Dermis blood vessel endothelial cell (primary cell): Measurements from ENCODE around the gene LGR4. TPM values are rescaled to one million over a fixed set of nuclear protein-coding genes. Genes with fewer than 3 reads are reported as not detected.

ENCODE experiments used
- DNase-seq: peaks from one replicate; pipeline ENCODE4 v3.0.0; 2010
- total RNA-seq: library from RNA; depleted of rRNA; stranded (reverse); fragments of >200 nt; gene quantifications from 2 replicates; pipeline ENCODE4 v1.2.3, GENCODE V29; 2014

Gene LGR4
- total RNA-seq, 1 donor from 2014 or later, result 1.9 TPM

DNA sequence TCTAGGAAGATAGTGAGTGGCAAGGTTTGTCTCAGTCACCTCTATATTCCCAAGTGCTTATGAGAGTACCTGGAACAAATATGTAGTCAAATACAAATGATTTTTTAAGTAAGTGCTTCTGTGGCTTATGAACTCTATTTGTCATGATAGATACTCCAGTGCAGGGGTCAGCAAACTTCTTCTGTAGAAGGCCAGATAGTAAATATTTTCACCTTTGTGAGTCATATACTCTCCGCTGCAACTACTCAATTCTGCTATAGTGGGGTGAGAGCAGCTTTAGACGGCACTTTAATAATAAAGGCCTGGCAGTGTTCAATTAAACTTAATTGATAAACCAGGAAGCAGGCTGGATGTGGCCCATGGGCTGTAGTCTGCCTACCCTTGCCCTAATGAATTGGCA is 97.2 kb downstream of the LGR4 start:
- DNase-seq, result no peak

DNA sequence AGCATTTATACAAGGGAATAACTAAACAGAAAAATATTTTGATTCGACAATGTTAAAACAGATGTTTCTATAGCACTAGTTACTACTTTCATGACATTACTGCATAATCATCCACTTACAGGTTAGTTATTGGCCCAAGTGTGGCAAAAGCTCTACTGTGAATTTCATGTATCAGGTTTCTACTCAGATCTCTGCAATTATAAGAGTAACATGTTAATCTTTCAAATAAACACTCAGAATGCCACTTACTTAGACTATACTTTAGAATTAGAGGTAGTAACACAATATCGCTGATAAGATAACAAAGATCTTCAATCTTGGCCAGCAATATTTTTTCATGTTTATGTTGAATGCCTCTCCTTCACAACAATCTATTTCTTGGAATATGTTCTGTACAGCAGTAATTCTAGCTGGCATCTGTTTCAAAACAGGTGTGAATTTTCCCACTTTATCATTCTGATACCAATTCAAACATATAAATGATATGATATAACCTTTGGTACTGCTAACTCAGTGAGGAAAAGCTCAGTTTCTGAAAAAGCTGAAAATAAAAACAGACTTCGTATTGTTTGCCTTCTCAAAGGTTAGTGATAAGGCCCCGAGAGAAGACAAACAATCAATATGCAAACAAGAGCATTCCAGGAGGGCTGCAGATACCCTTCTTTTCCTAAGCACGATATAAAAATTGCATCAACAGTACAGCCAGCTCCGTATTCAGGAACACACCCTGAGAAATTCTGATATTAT is 98.6 kb downstream of the LGR4 start:
- DNase-seq, result no peak

DNA sequence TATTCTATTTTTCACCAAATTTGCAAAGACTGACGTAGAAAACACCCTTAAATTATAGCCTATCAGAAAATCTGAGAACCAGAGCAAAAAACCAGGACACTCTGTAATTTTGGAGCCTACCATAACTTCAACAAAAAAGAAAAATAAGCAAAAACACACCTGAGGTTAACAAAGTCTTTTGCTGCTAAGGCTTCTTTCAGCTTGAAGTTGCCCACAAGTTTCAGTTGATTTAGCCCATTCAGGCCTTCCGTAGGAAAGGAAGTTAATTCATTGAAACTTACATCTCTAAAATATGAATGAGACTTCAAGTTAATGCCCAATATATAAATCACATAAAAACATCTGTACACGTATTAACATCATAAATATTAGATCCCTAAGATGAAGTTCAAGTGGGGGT is 99.2 kb downstream of the LGR4 start:
- no peak for DNase-seq

DNA sequence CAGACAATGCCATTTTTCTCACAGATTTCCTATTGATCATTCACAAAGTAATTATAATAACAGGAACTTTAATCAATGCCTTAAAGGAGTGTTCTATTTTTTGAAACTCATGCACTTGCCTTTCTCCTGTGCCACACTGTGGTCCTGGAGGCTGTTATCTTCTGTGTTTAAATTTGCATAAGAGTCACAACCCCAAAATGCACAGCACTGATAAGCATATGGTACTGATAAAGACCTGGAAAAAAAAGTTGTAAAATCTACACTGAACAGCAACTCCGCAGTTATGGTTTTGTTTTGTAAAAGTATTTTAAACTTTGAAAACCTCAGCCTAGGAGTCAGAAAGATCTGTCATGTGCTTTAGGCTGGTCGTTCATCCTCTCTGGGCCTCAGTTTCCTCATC is 100.4 kb downstream of the LGR4 start:
- DNase-seq, result no peak

DNA sequence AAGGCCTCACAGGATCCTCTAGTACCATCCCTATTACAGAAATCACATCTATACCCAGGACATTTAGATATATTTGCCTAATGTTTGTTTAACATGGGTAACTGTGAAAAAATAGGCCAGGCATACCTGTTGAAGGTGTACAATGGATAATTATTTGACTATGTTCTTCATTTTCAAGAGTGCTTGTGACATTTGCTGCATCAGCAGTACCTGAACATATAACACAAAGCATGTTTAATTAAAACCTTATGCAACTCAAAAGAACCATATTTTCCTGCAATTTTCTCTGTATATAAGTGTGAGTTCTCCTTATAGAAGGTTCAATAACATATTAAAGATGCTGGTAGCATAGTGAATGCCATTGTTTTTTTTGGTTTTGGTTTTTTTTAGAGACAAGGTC is 101.1 kb downstream of the LGR4 start:
- DNase-seq, result no peak

DNA sequence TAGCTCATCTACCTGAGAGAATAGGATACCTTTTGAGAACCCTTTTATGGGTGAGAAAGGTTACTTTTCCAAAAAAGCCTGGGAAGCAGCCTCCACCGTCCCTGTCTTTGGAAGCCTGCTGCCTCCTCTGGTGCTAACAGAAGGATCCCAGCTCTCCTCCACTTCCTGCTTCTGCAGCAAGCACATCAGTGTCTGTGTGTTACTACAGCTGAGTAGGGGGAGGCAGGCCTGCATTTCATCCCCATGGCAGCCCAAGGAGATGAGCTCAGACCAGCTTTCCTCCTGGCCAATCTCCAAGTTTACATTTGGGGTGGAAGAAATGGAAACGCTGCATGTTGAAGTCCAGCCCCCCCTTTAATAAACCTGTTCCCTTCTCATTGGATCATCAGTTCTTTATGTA is 102.2 kb downstream of the LGR4 start:
- DNase-seq, result no peak

DNA sequence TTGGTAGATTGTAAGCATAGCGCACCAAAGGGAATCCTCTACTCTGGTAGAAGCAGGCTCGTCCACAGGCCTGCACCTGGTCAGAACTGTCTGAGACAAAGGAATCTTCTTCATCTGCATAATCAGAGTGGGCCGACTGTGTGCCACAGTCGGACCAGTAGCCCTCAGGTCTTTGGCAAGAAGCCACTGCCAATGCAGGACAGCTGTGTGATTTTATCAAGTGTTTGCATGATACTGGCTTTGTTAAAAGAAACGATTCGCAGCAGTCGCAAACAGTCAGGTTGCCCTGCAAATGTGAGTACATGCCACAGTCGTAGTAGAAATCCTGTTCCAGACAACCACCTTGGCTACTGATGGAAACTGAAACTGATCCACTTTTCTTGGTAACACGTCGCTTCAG is 104.7 kb downstream of the LGR4 start:
- DNase-seq, result no peak

DNA sequence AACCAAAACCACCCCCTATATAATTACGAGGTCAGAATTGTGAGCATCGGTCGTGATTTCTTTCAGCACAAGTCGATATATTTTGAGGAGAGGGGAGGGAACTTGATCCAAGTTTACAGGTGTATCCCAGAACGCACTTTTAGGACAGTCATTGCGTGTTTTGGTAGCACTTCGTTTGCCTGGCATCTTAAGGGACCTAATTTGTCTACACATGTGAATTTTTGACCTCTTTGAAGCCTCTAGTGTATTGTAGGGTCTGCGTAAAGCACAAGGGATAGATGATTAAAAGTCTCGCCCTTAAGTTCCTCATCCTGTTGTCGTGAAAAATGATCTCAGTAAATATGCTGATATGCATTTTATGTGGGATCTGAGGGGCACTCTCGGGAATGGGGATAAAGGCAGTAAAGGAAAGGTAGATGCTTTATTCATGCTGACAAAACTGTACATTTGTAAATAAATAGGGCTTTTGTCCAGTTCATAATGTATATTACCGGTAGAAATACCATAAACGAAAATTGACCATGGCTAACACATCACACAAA is 108.9 kb downstream of the LGR4 start:
- DNase-seq, result no peak

DNA sequence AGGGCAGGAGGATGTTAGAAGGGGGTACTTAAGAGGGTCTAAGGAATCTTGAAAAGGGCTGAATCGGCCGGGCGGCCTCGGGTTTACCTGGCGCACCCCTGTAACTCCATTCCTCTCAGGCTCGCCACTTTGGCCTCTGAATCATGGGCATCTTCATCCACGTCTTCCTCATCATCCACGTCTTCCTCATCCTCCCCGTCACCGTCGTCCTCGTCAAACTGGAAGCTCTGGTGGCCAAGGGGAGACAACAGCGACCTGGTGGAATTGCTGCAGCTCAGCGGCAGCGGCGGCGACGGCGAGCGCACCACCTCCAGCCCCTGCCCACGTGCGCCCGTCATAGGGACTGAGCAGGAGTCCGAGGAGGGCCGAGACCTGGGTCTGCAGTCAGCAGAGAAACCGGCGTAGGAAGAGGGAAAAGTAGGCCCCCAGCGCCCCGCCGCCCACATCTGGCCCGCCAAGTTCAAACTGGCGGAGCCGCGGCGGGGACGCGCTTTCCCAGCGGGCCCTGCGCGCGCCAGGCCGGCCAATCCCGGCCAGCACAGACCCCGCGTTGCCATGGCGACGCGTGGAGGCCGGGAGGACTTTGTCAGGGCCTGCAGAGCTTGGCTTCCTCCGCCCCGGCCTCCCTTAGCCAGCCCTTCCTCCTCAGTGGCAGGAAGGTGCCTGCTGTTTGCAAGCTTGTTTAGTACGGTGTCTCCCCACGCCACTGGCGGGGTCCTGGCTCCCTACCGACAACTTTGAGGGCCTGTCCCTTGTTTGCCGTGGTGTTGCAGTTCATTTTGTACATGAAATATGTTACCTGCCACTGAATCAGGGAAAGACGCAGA is 109.6 kb downstream of the LGR4 start, which contains the start of gene CCDC34:
Gene CCDC34 (minus strand): TSS at position 467 of the 827 bp plus-strand sequence. CDS start 21 bp downstream, at position 446.
- DNase-seq, result peak; percentile 96

DNA sequence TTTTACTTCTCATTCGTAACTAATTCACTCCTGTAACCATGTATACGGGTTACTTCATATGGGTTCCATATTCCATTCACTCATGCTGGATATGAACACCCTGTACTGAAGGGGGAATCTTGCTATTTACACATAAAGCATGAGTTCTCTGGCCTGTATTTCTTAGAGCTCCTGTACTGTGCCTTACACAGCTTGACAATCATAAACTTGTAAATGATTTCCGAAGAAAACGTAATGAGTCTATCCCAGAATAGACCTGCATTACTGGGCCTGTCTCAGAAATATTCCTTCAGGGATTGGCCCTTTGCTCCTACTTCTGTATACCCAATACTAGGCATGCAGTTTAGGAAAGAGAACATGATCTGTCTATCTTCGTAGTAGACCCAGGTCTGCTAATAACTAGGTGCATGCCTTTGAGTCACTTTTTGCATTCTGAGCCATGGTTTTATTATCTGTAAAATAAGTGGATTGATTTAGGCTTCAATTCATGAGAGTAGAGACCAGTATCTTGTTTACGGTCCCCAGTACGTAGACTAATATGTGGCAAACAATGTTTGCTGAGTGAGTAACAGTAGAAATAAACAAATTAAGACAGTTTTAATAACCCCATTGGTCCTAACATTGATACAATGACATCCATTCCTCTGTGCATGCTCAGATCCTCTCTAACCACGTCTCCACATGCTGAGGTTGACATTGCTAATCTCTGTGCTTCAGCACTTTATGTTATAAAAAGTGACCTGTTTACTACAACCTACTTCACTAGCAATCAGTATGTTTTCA is 110.8 kb downstream of the LGR4 start:
- no peak for DNase-seq

DNA sequence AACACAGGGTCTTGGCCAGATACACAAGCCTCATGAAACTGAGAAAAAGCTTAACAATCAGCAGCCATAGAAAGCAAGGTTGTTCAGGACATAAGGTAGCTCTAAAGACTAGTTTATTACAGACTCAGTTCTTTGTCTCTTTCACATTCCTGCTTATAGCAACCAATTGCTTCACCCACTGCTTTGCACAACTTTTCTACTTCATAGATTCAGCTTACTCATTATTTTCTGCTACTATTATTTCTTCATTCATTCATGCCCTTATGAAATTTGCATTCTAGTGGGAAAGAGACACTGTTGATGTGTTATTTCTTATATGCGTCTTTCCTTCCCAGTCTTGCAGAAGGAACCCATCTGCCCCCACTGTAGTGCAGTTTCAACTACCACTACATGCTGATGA is 114.3 kb downstream of the LGR4 start:
- no peak for DNase-seq

DNA sequence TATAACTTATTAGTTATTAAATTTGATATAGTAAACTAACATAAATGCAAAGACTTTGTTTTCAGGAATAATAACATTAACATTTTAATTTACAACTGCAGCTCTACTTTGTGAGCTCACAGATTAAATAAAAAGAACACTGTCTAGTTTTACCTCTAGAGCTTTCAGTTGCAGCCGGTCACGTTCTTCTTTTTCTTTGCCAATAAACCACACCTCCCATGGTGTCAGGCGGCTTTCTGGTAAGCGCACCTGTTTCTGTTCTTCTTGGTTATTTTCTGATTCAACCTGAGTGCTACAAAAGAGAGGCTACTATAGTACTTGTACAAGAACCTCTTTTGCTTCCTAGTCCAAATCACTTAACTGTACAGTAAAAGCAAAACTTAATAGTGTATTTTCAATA is 115.3 kb downstream of the LGR4 start:
- no peak for DNase-seq

DNA sequence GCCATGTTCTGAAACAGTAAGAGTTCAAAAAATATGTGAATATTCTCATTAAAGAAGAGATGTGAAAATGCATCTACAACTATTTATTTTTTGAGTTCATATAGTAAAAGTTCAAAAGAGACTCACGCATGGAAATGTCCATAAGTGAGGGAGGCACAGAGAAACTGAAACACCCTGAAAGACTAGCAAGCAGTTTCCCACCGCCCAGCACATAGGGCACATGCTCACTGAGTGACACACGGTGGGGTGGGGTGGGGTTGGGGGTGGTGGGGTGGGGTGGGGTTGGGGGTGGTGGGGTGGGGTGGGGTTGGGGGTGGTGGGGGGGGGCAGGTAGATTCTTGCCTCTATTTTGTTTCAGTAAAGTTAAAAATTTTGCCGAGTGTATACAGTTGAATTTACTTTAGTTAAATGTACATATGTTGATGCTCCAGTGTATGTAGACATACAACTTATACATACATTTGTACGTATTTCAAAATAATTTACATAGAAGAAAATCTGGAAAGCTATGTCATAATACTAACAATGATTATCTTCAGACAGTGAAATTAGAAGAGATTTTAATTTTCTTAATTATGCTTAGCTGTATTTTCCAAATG is 115.9 kb downstream of the LGR4 start:
- no peak for DNase-seq

DNA sequence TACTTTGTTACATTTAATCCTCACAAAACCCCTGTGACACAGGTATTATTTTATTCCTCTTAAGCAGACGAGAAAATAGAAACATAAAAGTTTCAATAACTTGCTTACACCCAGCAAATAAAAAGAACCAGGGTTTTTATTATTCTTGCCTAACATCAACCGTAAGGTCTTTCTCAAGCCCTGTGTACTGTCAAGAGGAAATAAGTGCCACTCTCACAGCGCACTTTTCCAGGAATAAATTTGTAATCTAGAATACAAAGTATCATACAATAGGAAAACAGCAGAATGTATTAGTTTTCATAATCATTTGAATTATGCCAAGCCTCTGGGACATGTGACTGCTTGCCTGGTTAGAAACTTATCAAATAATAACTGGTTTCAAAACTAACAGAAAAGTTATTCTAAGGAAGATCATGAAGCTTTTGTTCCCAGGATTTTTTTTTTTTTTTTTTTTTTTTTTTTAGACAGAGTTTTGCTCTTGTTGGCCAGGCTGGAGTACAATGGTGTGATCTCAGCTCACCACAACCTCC is 117.0 kb downstream of the LGR4 start:
- no peak for DNase-seq

DNA sequence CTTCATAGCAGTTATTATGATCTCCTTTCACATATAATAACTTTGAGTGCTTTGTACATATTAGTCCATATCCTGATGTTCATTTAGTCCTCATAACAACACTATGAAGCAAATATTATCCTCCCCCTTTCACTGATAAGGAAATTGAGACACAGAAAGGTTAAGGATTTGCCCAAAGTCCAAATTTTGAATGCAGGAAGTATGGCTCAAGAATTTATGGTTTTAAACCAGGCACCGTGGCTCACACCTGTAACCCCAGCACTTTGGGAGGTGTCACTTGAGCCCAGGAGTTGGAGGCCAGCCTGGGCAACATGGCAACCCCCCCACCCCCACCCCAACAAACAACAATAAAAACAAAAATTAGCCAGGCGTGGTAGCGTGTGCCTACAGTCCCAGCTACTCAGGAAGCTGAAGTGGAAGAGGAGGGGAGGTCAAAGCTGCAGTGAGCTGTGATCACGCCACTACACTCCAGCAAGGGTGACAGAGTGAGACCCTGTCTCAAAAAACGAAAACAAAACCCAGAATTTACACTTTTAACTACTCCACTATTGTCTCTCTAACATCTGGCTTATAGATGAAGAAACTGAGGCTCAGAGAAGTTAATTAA is 118.1 kb downstream of the LGR4 start:
- no peak for DNase-seq

DNA sequence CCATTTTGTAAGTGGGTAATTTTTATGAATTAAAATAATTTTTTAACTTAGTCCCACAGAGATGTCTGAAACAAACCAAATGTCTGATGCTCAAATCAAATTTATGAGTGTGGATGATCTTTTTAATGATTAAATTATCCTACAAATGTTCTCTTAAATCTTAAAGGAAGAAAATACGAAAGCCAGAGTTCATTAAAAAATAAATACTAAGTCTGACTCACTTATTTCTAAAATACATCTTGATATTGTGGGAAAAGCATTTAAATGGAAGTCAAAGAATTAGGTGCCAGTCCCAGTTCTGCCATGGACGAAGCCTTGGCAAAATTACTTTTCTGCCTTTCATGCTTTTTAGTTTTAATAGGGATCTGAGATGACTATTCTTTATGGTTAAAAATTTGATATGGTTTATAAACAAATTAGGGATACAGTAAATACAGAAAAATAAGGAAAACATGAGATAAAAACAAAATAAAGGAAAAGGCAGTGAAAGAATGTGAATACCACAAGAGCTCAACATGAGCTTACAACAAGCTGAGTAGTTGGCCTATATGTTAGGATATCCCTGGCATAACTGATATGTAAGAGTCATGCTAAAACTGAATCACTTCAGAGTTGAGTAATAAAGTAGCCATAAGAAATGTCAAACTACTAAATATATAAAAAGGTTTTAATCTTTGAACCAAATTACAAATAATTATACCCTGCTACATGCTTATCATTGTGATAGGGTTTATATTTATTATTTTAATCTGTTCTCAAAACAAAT is 118.8 kb downstream of the LGR4 start:
- no peak for DNase-seq

DNA sequence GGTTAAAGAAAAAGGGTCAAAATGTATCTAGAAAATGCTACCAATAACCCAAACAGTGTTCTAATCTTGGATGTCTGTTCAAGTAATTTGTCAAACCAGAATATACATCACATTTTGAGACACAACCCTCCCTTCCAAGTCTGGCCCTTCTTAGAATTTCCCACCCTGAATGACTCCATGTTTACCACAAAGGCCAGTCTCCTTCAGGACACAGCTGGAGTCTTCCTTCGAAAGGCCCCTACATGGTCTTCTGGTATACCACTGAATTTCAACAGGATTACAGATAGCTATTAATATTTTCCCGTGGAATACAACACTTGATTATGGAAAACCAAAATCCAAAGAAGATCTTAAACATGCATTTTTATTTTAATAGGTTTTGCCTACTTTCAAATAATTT is 119.8 kb downstream of the LGR4 start:
- no peak for DNase-seq

DNA sequence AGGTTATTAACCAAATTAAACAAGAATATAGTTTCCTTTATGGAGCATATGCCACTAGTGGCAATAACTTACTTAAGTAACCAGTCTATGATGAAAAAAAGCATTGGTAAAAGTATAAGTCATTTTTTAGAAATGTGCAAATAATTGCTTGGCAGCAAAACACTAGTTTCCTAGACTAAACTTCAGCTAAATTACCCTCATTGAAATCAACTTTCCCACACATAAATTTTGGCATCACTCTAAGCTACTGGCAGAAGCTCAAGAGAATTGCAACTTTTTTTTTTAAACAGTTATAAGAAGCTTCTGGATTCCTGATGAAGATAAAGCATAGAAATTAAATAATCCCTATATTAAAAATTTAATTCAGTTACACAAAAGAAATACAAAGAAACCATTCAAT is 122.1 kb downstream of the LGR4 start:
- no peak for DNase-seq

DNA sequence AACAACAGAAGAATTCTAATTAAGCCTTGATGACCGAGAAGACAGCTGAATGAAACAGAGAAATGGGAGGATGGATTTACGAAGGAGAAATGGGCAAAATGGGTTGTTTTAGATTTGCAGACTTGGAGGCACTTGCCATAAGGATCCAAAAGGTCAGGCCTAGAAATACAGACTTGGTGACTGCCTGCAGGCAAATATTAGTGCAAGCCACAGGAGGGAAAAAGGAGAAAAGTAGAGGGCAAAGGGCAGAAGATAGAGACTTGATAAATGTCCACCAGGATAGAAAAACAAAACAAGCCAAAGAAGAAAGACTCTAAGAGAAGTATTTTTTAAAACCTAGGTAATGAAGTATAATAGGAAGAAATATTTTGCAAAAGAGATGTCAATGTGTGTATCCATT is 122.7 kb downstream of the LGR4 start:
- DNase-seq, result no peak

DNA sequence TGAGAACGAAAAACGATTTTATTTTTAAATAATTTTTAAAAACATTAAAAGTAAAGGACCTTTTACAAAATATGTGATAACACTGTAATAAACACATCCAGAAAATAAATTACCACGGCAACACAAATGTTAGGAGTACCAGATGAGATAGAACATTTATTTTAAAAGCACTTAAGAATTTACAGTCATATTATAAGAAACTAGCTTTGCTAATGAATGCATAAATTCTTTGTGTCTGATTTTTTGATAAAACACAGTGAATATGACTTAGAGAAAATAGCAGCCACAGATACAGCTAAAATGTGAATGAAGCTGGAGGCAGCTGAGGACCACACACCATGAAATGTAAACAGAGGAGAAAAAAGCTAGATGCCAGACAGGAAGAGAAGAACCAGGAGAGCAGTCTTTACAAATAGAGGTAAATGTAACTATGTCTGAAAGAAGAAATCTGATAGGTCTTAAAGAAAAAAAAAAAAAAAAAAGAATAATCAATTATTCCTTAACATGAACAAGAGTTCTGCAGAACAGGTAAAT is 124.2 kb downstream of the LGR4 start:
- no peak for DNase-seq
